Stimulated activated CD8-positive, alpha-beta memory T cell treated with anti-CD3 and anti-CD28 coated beads, Interleukin-12 subunit alpha, Interleukin-12 subunit beta, amount 100 ng/mL, for 24 hours (primary cell): ENCODE measurements around the gene APOE.
"Not testable (repeated sequence)": the region's sequence is repeated elsewhere in the genome, so short reads cannot be mapped to it uniquely, and the experiment has no call there.

Experiments
- DNase-seq: peaks from one replicate; pipeline ENCODE4 v3.0.0-alpha.2; 2020; ENCODE audit errors: extremely low read depth

APOE gene

DNA sequence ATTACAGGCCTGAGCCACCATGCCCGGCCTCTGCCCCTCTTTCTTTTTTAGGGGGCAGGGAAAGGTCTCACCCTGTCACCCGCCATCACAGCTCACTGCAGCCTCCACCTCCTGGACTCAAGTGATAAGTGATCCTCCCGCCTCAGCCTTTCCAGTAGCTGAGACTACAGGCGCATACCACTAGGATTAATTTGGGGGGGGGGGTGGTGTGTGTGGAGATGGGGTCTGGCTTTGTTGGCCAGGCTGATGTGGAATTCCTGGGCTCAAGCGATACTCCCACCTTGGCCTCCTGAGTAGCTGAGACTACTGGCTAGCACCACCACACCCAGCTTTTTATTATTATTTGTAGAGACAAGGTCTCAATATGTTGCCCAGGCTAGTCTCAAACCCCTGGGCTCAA lies 4.2 kb downstream of the APOE start:
- no peak for DNase-seq

DNA sequence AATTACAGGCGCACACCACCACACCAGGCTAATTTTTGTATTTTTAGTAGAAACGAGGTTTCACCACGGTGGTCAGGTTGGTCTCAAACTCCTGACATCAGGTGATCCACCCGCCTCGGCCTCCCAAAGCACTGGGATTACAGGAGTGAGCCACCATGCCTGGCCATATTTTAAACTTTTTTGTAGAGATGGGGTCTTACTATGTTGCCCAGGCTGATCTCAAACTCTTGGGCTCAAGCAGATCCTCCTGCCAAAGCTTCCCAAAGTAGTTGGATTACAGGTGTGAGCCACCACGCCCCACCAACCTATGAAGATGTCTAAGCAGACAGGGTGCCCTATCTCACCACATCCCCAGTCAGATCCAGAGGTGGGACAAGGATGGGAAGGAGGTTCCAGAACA lies 6.3 kb downstream of the APOE start:
- DNase-seq: not testable (repeated sequence)

DNA sequence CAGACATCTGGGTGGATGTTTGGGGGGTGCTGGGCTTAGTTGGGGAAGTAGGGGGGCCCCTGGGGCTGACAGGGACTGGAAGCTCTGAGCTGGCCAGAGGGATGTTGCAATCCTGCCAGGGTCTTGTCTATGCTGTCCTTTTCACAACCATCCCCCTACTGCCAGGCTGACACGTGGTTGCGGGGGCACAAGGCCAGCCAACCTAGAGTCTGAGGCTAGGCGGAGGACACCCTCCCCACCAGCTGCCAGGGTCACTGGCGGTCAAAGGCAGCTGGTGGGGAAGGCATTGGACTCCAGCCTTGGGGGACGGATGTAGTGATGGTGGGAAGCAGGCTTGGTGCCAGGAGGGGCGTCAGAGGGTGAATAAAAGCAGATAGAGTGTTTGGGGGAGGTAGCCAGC lies 7.3 kb downstream of the APOE start:
- DNase-seq: no peak

DNA sequence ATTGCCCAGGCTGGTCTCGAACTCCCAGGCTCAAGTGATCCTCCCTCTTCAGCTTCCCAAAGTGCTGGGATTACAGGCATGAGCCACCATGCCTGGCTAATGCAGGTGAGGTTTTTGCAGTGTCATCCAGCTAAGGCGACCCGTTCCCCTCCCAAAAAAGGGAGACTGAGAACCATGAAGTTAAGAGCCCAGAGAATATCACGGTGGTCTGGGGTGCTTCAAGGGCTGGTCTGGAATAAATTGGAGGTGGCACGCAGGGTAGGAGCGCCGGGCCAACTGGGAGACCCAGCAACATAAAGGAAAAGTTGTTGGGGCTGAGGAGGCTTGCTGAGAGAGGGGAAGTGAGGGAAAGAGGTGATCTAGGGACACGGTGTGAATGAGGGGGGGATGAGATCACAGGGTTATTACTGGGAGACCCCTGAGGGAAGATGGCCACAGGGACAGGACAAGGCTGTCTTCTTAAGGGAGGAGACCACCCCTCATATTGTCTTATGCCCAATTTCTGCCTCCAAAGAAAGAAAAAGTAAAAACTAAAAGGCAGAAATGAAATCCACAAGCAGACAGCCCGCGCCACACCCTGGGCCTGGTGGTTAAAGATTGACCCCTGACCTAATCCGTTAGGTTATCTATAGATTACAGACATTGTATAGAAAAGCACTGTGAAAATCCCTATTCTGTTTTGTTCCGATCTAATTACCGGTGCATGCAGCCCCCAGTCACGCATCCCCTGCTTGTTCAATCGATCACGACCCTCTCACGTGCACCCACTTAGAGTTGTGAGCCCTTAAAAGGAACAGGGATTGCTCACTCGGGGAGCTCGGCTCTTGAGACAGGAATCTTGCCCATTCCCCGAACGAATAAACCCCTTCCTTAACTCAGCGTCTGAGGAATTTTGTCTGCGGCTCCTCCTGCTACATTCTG lies 8.2 kb downstream of the APOE start:
- DNase-seq: not testable (repeated sequence)

DNA sequence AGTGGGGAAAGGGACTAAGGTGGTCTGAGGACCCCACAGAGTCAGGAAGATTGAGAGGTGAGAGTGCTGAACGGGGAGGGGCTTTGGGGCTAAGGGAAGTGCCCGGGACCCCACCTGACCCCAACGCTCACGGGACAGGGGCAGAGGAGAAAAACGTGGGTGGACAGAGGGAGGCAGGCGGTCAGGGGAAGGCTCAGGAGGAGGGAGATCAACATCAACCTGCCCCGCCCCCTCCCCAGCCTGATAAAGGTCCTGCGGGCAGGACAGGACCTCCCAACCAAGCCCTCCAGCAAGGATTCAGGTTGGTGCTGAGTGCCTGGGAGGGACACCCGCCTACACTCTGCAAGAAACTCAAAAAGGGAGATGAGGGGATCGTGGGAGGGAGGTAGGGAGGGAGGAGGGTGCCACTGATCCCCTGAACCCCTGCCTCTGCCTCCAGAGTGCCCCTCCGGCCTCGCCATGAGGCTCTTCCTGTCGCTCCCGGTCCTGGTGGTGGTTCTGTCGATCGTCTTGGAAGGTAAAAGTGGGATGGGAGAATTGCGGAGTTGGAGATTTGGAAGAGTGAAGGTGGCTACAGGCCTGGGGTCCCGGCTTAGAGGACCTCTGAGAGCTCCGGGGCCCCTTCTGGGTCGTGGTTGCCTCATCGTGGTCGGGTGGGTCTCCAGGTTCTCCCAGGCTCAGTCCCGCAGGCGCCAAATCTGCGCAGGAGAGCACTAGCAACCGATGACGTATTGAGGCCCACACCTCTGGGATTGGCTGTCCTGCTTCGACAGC lies 9.0 kb downstream of the APOE start, which contains the start of gene APOC1:
TSS of gene APOC1 (plus strand) at position 176 of the 774 bp plus-strand sequence. CDS start at position 460, 284 bp downstream.
- peak; percentile 44 for DNase-seq

DNA sequence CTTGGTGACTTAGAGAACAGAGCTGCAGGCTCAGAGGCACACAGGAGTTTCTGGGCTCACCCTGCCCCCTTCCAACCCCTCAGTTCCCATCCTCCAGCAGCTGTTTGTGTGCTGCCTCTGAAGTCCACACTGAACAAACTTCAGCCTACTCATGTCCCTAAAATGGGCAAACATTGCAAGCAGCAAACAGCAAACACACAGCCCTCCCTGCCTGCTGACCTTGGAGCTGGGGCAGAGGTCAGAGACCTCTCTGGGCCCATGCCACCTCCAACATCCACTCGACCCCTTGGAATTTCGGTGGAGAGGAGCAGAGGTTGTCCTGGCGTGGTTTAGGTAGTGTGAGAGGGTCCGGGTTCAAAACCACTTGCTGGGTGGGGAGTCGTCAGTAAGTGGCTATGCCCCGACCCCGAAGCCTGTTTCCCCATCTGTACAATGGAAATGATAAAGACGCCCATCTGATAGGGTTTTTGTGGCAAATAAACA lies 18.7 kb downstream of the APOE start:
- no peak for DNase-seq

DNA sequence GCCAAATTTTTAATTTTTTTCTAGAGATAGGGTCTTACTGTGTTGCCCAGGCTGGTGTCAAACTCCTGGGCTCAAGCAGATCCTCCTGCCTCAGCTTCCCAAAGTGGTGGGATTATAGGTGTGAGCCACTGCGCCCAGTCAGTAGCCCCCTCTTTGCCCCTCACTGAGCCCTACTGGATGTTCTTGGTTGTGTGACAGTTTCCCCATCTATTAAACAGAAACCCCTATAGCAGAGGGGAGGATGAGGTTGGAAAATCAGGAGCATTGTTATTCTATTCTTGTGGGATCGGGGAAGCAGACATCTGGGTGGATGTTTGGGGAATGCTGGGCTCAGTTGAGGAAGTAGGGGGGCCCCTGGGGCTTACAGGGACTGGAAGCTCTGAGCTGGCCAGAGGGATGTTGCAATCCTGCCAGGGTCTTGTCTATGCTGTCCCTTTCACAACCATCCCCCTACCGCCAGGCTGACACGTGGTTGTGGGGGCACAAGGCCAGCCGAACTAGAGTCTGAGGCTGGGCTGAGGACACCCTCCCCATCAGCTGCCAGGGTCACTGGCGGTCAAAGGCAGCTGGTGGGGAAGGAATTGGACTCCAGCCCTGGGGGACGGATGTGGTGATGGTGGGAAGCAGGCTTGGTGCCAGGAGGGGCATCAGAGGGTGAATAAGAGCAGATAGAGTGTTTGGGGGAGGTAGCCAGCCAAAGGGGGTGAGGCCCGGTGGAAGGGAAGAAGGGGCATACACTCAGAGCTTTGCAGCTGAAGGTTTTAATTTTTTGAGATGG lies 19.7 kb downstream of the APOE start:
- DNase-seq: no peak

DNA sequence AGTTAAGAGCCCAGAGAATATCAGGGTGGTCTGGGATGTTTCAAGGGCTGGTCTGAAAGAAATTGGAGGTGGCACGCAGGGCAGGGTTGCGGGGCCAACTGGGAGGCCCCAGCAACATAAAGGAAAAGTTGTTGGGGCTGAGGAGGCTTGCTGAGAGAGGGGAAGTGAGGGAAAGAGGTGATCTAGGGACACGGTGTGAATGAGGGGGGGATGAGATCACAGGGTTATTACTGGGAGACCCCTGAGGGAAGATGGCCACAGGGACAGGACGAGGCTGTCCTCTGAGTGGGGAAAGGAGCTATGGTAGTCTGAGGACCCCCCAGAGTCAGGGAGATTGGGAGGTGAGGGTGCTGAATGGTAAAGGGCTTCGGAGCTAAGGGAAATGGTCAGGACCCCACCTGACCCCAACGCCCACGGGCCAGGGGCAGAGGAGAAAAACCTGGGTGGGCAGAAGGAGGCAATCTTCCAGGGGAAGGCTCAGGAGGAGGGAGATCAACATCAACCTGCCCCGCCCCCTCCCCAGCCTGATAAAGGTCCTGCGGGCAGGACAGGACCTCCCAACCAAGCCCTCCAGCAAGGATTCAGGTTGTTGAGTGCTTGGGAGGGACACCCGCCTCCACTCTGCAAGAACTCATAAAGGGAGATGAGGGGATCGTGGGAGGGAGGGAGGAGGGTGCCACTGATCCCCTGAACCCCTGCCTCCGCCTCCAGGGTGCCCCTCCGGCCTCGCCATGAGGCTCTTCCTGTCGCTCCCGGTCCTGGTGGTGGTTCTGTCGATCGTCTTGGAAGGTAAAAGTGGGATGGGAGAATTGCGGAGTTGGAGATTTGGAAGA lies 20.9 kb downstream of the APOE start:
- not testable (repeated sequence) for DNase-seq

DNA sequence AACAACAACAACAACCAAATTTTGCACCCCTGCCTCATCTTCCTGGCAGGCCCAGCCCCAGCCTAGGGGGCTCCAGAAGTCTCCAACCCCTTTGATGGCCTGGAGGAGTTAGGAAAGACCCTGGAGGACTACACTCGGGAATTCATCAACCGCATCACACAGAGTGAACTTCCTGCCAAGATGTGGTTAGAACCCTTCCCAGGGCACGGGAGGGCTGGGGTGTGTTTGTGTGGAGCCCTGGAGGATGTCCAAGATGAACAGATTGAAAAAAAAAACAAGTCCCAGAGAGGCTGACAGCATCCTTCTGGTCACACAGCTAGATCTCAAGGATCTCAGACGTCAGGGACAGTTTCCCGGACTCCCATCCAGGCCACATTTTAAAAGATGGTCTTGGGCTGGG lies 22.1 kb downstream of the APOE start:
- no peak for DNase-seq

DNA sequence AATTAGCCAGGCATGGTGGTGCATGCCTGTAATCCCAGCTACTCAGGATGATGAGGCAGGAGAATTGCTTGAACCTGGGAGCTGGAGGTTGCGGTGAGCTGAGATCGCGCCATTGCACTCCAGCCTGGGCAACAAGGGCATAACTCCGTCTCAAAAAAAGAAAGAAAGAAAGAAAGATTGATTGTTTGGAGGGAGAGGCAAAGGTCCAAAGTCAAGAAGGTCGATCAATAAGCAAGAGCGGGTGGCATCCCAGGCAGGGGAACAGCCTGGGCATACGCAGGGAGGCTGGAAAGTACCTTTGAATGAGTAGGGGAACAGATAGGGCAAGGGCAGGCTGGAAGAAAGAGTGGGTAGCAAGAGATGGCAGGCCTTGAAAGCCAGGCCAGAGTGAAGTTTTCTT lies 24.5 kb downstream of the APOE start:
- DNase-seq: no peak

DNA sequence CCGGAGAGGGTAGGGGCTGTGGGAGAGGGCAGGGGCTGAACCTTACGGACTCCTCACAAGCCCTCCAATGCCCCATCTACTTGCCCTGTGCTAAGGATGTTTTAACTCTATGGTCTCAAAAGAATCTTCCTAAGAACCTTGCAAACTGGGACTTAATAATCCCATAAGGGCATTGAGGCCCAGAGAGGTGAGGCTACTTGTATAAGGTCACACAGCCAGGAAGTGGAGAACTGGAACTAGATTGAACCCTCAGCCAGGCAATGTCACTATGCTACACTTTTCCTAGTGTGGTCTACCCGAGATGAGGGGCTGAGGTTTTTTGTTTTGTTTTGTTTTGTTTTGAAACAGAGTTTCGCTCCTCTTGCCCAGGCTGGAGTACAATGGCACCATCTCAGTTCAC lies 25.9 kb downstream of the APOE start:
- DNase-seq: no peak

DNA sequence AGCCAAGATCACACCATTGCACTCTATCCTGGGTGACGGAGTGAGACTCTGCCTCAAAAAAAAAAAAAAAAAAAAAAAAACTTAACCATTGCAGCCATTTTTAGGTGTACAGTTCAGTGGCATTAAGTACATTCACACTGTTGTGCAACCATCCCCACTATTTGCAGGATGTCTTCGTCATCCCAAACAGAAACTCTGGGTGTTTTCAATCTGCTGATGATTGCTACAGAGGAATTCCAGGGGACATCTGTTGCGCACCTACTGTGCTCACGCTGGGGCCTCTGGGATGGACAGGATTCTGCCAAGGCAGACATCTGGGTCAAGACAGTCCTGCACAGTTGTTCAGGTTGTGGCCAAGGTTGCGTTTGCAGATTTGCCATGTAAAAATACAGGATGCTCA lies 34.1 kb downstream of the APOE start:
- no peak for DNase-seq

DNA sequence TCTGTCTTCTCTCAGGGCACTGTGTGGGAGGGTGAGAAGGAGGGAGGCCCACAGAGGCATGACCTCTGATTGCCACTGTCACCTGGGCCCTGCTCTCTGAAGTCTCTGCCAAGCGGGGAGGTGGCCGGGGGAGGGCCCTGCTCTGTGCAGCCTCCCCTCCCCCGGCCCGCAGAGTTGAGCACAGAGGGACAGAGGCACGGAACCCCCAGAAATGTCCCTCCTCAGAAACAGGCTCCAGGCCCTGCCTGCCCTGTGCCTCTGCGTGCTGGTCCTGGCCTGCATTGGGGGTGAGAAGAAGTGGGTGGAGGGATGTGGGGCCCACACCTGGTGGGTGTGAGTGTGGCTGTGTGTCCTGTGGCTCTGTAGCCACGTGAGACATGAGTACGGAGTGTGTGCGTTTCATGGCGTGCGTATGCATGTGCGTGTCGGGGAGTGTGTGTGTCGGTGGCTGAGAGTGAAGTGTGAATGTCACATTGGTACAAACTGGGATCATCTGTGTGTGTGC lies 36.5 kb downstream of the APOE start, which contains the start of gene APOC4:
TSS of gene APOC4 (plus strand) at position 171 of the 505 bp plus-strand sequence. CDS start at position 212, 41 bp downstream.
- no peak for DNase-seq

DNA sequence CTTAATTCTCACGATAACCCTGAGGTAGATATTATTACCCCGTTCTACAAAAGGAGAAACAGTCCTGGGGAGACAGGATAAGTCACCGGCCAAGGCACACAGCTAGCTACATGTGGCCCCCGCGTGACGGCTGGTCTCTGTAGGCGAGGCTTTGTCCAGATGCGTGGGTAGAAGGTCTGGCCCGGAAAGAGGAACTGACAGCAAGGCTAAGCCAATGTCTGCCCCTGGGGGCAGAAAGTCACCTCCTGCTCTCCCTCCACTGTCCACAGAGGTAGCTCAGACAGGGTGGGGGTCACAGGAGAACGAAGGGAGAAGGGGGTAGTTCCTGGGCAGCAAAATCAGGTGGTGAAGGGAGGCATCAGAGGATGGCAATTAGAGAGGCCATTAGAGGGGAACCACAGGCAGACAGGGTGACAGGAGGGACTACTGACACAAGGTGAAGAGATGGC lies 38.2 kb downstream of the APOE start:
- no peak for DNase-seq

DNA sequence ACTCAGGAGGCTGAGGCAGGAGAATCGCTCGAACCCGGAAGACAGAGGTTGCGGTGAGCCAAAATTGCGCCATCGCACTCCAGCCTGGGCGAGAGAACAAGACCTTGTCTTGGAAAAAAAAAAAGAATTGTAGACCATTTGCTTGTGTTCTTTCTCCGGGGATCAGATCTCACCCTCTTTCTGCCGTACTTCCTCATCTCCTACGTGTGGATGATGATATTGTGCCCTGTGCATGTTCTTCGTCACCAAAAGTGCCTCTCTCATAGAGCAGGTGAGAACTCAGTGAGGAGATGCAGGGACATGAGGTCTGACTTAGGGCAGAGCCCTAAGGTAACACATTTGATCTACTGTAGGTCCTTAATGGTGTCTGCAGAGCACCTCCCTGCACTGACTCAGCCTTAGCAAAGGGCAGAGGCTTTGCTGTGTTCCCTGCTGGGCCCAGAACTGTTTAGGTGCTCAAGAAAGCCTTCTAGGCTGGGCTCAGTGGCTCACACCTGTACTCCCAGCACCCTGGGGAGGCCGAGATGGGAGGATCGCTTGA lies 41.5 kb downstream of the APOE start:
- no peak for DNase-seq

DNA sequence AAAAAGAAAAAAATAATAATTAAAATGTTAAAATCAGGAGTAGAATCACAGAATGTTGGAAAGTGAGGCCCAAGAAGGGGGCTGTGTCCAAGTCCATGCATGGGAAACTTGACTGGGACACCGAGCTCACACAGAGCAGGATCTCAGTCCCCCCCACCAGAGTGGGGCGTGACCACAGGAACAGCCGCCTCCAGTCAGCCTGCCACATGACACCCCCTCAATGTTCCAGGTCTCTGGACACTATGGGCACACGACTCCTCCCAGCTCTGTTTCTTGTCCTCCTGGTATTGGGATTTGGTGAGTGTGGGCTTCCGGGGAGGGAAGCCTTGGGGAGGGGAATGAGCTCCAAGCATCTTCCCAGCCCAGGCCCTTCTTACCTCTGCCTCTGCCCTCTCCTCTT lies 42.6 kb downstream of the APOE start:
- DNase-seq: no peak

DNA sequence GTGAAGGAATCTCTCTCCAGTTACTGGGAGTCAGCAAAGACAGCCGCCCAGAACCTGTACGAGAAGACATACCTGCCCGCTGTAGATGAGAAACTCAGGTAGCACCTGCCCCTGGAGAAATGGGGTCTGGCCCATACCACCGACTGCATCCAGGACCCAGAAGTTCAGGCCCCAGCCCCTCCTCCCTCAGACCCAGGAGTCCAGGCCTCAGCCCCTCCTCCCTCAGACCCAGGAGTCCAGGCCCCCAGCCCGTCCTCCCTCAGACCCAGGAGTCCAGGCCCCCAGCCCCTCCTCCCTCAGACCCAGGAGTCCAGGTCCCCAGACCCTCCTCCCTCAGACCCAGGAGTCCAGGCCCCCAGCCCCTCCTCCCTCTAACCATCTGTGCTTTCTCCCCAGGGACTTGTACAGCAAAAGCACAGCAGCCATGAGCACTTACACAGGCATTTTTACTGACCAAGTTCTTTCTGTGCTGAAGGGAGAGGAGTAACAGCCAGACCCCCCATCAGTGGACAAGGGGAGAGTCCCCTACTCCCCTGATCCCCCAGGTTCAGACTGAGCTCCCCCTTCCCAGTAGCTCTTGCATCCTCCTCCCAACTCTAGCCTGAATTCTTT lies 43.3 kb downstream of the APOE start:
- DNase-seq: no peak

DNA sequence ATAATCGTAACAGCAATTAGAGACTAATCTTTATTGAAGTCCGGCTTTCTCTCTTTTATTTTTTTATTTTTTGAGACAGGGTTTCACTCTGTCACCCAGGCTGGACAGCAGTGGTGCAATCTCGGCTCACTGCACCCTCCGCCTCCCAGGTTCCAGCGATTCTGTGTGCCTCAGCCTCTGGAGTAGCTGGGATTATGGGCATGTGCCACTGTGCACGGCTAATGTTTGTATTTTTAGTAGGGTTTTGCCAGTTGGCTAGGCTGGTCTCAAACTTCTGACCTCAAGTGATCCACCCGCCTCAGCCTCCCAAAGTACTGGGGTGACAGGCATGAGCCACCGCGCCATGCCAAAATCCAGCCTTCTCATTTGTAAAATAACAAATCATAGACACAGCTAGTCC lies 44.0 kb downstream of the APOE start:
- DNase-seq: no peak

DNA sequence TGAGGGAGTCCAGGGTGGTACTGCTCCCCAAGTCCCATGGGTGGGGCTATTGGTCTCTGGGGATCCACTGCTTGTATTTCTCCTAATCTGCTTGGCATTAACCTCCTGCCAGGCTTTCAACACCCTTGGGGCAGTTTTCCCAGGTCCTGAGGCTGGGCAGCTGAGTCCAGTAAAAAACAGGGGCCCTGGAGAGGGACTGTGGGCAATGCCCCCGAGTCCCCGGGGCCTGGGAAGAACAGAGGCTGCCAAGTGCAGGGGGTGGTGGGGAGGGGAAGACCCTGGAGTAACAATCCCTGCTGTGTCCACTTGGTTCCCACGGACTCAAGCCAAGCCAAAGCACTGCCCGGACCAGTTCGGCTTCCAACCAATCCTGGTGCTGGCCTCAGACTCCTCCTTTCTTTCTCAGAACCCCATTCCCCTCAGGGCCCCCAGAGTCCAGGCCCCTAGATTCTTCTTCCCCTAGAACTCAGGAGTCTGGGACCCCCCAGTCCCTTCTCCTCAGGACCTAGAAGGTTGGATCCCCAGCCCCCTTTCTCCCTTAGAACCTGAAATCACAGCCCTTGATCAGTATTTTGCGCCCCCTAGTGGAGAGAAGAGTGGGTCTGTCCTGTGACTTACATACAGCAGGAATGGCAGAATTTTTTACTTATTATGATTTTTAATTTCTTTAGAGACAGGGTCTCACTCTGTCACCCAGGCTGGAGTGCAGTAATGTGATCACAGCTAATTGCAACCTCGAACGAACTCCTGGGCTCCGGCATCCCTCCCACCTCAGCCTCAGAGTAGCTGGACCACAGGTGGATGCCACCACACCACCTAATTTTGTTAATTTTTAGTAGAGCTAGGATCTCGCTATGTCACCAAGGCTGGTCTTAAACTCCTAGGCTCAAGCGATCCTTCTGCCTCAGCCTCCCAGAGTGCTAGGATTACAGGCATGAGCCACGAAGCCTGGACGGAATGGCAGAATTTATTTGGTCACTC lies 45.9 kb downstream of the APOE start:
- no peak for DNase-seq
